ENCODE measurements around the gene CLDN11.

Gene CLDN11

GRCh38 chr3:170418422-170419398 is at the start of gene CLDN11:
CLDN11 (plus strand) TSS chr3:170418868; CDS start chr3:170419067, 199 bp downstream.
- no peak for DNase-seq

DNA sequence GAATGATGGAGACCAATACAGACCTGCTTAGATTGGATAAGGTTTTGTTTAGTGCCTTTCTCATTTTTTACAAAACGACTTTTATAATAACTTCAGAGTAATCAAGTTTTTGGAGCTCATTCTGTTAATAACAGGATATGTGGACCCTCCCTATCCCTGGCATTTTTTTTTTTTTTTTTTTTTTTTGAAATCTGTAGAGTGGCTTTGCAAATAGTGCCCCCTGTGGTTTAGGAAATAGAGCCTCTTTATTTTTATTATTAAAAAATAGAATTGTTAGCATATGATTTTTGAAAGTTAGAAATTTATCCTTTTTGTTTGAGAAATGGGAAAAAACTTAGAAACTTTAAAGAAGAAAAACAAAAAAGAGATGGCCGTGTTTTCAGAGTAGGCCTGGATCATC is 49.7 kb upstream of the CLDN11 start:
- no peak for DNase-seq

DNA sequence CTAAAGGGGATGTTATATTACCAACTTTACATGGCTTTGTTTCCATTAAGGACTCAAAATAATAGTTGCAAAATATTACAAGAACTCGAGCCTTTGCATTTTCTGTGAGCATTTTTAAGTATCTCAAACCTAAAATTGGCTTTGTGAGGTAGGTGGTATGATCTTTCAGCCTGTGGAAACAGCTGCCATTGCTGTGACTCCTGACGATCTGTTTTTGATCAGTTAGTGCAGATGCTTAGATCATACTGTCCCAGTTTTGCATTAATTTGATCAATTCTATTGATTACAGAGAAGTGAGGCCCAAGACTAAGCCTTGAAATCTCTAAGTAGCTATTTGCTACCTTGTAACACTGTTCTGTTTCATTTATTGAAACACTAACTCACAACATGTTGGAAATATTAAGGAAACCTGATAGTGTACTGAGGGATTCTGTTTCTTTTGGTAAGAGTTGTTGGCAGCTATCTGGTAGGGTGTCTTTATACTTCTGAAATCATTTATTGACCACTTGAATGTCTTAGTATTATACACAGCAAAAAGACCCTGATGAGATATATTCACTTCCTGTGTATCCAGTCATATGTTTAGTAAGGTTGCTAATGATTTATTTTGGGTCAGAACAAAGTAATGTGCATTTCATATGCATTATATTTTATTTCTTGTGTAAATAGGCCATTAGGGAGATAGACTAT is 46.3 kb upstream of the CLDN11 start:
- DNase-seq = no peak

DNA sequence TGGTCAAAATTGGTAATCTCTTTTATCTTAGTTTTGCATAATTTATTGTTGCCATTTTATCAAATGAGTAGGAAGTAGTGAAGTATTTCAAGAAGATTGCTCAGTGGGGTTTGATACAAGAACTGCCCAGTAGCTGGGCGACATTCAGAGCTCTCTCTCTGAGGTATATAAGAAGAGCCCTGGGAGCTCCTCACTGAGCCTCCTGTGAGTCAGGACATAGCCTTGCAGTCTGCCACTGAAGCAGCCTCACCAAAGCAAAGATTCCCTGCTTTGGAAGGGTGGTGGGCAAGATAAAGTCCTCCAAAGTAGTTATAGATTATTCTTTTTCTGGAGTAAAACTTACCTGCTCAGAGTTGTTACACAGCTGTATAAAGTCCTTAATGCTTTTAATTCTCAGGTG is 35.1 kb upstream of the CLDN11 start:
- no peak for DNase-seq

GRCh38 chr3:170386468-170386867 is 32.2 kb upstream of the CLDN11 start:
- no peak for DNase-seq

- no peak for DNase-seq
These were observed 30.7 kb upstream of the CLDN11 start for GRCh38 chr3:170387950-170388349.

- DNase-seq = no peak
These were observed 27.6 kb upstream of the CLDN11 start for GRCh38 chr3:170391108-170391507.

DNA sequence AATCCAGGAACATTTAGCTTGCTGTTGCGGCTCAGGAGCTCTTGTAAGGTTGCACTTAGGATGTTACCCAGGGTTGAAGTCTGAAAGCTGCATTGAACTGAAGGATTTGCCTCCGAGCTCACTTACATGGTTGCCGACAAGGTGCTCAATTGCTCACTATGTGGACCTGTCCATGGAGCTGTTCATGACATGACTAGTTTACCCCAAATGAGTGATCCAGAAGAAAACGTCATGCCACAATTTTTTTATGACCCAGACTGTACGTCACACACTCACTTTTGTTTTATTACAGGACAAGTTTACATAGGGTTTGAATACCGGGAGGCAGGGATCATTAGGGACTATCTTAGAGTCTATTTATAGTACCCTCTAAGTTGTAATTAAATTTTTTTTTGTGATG is 21.0 kb upstream of the CLDN11 start:
- DNase-seq = no peak

DNA sequence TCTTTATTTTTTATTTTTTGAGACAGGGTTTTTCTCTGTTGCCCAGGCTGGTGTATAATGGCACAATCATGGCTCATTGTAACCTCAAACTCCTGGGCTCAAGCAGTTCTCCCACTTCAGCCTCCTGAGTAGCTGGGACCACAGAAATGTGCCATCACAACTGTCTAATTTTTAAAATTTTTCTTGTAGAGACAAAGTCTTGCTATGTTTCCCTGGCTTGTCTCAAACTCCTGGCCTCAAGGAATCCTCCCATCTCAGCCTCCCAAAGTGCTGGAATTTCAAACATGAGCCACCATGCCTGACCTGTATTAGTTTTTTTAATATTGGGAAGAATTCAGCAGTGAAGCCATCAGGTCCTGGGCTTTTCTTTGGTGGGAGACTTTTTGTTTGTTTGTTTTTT is 13.6 kb upstream of the CLDN11 start:
- no peak for DNase-seq

DNA sequence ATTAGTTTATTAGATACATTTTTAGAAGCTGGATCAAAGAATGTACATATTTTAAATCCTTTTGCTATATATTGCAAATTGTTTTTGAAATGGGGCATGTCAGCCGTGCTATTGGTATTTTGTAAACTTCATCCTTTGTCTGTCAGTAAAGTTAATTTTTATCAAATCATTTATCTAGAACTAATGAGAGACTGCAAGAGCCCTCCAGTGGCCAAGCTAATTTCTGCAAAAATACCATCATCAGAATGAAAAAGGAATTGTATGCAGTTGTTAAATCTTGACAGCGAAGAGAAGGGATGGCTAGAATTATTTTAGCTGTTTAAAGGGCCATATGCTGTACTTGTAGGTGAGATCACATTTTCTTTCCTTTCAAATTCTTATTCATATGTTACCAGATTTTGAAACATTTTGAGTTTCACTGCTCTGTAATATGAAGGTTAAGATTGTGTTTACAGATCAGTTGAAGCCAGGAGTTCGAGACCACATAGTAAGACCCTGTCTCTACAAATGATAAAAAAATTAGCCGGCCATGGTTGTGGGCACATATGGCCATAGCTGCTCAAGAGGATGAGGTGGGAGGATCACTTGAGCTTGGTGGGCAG is 8.1 kb upstream of the CLDN11 start:
- no peak for DNase-seq

- no peak for DNase-seq
These were observed 5.4 kb upstream of the CLDN11 start for GRCh38 chr3:170413291-170413690.

DNA sequence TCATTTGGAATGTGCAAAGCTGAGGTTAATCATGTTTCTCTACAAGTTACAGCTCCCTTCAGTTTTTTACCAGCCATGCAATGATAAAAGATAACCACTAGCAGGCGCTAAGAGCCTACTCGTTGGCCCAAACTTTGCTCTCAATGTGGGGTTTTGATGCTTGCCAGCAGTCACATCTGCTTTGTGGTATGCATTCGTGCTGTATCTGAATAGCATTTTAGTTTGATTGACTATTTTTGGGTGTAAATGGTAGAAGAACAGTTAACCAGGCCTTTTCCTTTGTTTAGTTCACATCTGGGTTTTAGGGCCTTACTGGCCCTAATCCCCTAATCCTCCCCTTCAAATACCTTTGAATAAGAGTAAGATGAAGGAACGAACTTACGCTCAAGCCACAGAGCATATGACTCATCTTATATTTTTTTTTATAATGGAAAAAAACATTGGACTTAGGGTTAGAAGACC is 4.4 kb upstream of the CLDN11 start:
- no peak for DNase-seq

- DNase-seq = no peak
These were observed 1.6 kb upstream of the CLDN11 start for GRCh38 chr3:170417090-170417489.

- no peak for DNase-seq
These were observed 954 bp downstream of the CLDN11 start for GRCh38 chr3:170419557-170420087.

GRCh38 chr3:170420307-170420821 is 1.7 kb downstream of the CLDN11 start:
- DNase-seq = no peak

- no peak for DNase-seq
These were observed 2.5 kb downstream of the CLDN11 start for GRCh38 chr3:170421111-170421641.

GRCh38 chr3:170421758-170422157 is 3.1 kb downstream of the CLDN11 start:
- no peak for DNase-seq

DNA sequence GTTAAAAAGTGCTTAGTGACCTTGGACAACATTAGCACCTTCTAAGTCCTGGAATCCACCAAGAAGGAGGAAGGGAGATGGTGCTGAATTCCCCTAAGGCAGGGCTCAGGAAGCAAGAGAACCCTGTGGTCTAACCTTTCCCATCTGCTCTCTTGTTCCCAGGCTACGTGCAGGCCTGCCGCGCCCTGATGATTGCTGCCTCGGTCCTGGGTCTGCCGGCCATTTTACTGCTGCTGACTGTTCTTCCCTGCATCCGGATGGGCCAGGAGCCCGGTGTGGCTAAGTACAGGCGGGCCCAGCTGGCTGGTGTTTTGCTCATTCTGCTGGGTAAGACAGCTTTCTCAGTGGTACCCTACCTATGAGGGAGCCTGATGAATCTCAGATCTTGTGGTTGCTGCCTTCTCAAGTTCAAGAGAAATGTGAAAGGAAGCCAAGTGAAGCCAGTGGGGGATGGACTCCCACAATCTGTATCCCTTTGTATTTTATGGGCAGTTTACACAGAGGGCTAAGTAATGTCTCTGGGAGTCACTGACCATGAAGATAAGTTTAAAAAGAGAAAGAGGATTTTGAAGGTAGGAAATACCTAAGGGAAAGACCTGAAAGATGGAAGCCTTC is 4.4 kb downstream of the CLDN11 start:
- no peak for DNase-seq

DNA sequence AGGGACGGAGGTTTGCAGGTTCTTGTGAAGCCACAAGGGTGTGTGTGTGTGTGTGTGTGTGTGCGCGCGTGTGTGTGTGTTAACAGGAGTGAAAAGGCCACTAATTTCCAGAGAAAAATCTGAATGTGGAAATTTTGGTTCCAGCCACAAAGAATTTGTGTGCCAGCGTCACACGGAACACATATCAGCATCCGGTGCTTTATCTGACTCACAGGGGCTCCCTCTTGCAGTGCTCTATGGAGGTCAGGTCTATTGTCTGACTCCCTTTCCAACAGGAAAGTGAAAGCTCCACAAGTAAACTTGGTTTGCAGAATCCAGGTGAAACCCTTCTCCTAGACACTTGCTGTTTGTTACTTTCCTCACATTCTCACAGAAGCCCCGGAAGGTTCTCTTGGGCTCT is 6.2 kb downstream of the CLDN11 start:
- no peak for DNase-seq

GRCh38 chr3:170425491-170426239 is 7.0 kb downstream of the CLDN11 start:
- no peak for DNase-seq

DNA sequence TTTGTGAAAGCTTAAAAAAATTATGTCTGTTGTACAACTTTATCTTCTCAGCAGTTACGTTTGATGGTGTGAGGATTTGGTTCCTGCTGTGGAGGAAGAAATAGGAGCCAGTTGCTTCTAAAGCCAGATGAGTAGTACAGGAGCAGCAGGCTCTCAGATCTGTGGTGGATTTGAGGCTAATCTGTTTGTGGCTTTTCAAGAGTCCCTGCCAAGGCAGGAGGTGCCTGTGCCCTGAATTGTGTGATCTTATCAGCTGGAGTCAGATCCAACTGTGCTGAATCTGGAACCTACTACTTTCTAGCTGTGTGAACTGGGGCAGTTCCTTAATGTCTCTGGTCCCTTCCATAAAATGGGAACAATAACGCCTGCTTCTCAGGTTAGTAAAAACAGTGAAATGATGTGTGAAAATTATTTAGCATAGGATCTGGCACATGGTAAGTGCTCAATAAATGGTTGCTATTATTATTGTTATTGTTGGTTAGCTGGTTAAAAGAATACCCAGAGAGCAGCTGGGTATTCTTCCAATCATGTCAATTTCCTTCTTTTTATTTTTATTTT is 7.7 kb downstream of the CLDN11 start:
- DNase-seq = no peak
